ENCODE measurements around the gene GSN.

GSN gene

DNA sequence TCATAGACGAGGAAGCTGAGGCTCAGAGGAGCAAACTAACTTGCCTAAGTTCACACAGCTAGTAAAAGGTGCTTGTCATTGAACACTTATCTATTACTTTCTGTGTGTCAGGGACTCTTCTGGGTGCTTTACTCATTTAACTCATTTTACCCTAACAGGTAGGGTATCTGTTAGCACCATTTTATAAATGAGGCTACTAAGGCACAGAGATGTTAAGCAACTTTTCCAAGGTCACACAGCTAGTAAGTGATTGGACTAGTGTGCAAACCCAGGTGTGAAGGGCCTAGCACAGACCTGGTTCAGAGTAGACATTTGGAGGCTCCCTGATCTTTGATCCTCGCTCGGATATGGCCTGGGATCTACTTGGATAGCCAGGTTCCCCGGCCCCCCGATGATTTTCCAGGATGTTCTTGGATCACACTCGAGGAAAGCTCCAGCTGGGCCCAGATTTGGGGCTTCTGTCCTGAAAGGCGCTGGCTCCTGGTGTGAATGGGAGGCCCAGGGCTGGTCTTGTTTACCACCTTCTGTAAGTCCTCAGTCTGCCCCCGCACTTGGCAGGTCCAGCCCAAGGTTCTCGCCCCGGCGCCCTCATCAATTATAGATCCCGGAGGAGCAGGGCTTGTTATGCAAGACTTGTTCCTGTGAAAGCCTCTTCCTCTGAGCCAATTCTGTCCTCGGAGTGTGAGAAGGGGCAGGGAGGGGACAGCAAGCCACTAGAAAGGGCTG lies 37.5 kb downstream of the GSN start:
- DNase-seq (ENCODE audit: low read depth) = no peak
- TF ChIP-seq, protein P1, sequence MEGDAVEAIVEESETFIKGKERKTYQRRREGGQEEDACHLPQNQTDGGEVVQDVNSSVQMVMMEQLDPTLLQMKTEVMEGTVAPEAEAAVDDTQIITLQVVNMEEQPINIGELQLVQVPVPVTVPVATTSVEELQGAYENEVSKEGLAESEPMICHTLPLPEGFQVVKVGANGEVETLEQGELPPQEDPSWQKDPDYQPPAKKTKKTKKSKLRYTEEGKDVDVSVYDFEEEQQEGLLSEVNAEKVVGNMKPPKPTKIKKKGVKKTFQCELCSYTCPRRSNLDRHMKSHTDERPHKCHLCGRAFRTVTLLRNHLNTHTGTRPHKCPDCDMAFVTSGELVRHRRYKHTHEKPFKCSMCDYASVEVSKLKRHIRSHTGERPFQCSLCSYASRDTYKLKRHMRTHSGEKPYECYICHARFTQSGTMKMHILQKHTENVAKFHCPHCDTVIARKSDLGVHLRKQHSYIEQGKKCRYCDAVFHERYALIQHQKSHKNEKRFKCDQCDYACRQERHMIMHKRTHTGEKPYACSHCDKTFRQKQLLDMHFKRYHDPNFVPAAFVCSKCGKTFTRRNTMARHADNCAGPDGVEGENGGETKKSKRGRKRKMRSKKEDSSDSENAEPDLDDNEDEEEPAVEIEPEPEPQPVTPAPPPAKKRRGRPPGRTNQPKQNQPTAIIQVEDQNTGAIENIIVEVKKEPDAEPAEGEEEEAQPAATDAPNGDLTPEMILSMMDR (IDR thresholded peaks at IDR 0.05; ENCODE audit: insufficient read depth, low read depth, low read length, missing control alignments) = no peak
- H3K4me3 ChIP-seq (ENCODE audit: low read length) = no peak overlapping the region

DNA sequence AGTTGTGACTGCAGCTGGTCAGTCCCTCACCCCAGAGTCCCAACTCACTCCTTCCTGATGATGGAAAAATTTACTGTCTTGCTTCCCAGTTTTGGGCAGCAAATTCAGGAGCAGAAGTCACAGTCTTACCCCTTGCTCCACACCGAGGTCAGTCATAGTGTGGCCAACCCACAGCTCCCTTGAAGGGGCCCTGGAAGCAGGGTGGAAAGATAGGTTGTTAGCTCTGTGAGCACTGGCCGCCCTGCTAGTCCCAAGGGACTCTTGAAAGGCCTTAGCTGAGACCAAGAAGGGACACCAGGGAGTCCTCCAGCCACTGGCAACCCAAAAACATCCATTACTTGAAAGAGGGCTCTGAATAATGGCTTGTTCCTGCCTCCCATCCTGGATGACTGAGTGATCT lies 40.0 kb downstream of the GSN start:
- TF ChIP-seq, protein P1 (IDR thresholded peaks at IDR 0.05; ENCODE audit: insufficient read depth, low read depth, low read length, missing control alignments) = no peak
- H3K4me3 ChIP-seq (ENCODE audit: low read length) = no peak overlapping the region
- DNase-seq (ENCODE audit: low read depth) = no peak

DNA sequence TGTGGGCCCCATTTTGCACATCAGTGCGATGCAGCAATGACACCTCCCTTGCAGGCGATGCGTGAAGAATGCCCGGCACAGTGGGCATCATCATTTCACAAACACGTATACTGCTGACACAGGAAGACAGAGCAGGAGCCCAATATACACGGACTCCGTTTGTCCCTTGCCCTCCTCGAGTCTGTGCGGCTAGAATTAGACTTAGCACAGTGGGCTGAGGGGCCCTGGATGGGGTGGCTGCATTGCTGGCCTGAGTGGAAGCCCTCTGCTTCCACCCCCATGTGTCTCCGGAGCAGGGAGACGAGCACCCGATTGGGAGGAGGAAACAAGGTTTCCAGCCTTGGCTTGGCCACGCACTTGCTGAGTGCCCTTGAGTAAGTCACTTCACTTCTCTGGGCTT lies 40.8 kb downstream of the GSN start:
- no peak overlapping the region for H3K4me3 ChIP-seq (ENCODE audit: low read length)
- TF ChIP-seq, protein P1 (IDR thresholded peaks at IDR 0.05; ENCODE audit: insufficient read depth, low read depth, low read length, missing control alignments) = no peak
- no peak for DNase-seq (ENCODE audit: low read depth)

DNA sequence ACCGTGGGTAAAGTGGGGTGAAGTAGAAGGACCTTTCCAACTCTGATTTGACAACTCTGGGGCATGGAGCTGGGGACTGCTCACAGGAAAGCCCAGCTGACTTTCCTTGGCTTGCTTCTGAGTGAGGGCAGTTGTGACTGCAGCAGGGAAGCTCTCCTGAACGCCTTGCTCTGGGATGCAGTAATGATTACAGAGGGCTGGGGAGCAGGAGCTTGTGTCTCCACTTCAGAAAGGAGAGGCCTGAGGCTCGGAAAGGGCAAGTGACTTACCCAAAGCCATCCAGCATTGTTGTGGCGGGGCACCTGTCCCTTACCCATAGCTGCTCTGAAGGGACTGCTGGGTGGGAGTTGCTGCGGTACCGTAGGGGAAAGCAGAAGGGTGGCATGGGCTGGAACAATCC lies 41.2 kb downstream of the GSN start:
- TF ChIP-seq, protein P1 (IDR thresholded peaks at IDR 0.05; ENCODE audit: insufficient read depth, low read depth, low read length, missing control alignments) = no peak
- no peak overlapping the region for H3K4me3 ChIP-seq (ENCODE audit: low read length)
- DNase-seq (ENCODE audit: low read depth) = no peak

DNA sequence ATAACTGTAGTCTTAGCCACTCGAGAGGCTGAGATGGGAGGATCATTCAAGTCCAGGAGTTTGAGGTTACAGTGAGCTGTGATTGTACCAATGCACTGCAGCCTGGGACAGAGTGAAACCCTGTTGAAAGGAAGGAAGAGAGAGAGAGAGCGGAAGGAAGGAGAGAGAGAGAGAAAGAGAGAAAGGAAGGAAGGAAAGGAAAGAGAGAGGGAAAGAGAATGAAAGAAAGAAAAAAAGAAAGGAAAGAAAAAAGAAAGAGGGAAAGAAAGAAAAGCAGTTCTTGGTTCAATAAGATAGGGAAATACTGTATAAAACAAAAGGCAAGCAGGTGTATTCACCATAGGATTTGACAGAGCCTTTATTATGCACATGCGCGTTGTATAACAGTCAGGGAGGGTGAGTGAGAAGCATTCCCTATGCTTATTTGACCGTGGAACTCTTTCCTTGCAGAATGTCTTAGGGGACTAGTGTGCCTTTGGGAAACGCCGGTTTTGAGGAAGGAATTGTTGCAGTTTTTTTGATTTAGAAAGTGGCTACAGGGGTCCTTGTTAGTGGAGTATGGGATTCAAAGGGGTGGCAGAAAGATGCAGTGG lies 42.0 kb downstream of the GSN start:
- no peak overlapping the region for H3K4me3 ChIP-seq (ENCODE audit: low read length)
- TF ChIP-seq, protein P1 (IDR thresholded peaks at IDR 0.05; ENCODE audit: insufficient read depth, low read depth, low read length, missing control alignments) = no peak
- DNase-seq (ENCODE audit: low read depth) = no peak

DNA sequence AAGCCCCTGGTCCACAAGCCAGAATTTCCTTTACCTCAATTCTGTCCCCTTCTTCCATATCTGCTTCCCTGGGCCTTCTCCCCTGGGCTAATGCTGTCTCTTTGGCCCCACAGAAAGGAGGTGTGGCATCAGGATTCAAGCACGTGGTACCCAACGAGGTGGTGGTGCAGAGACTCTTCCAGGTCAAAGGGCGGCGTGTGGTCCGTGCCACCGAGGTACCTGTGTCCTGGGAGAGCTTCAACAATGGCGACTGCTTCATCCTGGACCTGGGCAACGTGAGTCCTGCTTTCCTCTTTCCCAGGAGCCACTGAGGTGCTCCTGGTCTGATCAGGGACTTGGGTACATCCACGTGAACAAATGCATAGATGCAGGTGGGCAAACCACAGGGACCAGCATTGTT lies 42.6 kb downstream of the GSN start:
- no peak for DNase-seq (ENCODE audit: low read depth)
- no peak overlapping the region for H3K4me3 ChIP-seq (ENCODE audit: low read length)
- TF ChIP-seq, protein P1 (IDR thresholded peaks at IDR 0.05; ENCODE audit: insufficient read depth, low read depth, low read length, missing control alignments) = no peak

DNA sequence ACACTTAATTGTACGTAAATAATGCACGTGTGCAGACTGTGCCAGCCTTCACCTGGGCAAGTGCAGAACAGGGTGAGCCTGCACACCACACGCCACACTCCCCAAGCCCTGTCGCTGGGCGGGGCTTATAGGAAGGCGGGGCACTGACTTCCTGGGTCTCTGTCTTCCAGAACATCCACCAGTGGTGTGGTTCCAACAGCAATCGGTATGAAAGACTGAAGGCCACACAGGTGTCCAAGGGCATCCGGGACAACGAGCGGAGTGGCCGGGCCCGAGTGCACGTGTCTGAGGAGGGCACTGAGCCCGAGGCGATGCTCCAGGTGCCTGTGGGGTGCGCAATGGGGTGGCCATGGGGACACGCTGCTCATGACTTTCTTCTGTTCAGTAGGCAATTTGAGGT lies 44.2 kb downstream of the GSN start:
- no peak overlapping the region for H3K4me3 ChIP-seq (ENCODE audit: low read length)
- TF ChIP-seq, protein P1 (IDR thresholded peaks at IDR 0.05; ENCODE audit: insufficient read depth, low read depth, low read length, missing control alignments) = no peak
- DNase-seq (ENCODE audit: low read depth) = no peak
